ENCODE measurements around the gene PID1.

DNA sequence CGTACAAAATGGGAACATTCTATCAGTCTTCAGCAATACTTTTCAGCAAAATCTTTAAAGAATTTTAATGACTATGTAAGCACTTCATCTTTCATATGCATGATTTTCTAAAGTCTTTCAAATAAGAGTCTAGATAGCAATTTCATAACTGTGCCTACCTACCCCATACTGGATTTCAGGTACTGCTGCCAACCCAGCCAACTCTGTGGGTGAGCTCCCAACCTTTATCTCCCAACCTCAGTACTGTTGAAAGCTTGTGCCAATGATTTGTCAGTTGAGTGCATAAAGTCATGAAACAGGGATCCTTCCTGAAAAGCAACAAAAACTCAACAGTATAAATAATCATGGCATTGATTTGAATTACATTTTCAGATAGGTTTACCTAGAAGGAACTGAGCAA, 296.9 kb downstream of the PID1 start:
- TF ChIP-seq, protein P1, sequence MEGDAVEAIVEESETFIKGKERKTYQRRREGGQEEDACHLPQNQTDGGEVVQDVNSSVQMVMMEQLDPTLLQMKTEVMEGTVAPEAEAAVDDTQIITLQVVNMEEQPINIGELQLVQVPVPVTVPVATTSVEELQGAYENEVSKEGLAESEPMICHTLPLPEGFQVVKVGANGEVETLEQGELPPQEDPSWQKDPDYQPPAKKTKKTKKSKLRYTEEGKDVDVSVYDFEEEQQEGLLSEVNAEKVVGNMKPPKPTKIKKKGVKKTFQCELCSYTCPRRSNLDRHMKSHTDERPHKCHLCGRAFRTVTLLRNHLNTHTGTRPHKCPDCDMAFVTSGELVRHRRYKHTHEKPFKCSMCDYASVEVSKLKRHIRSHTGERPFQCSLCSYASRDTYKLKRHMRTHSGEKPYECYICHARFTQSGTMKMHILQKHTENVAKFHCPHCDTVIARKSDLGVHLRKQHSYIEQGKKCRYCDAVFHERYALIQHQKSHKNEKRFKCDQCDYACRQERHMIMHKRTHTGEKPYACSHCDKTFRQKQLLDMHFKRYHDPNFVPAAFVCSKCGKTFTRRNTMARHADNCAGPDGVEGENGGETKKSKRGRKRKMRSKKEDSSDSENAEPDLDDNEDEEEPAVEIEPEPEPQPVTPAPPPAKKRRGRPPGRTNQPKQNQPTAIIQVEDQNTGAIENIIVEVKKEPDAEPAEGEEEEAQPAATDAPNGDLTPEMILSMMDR (IDR thresholded peaks at IDR 0.05; ENCODE audit: low read depth, low read length), result no peak
- TF ChIP-seq POLR2A (IDR thresholded peaks at IDR 0.05; ENCODE audit: extremely low read depth, insufficient read length), result no peak
- TF ChIP-seq, protein P2, sequence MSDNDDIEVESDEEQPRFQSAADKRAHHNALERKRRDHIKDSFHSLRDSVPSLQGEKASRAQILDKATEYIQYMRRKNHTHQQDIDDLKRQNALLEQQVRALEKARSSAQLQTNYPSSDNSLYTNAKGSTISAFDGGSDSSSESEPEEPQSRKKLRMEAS (IDR thresholded peaks at IDR 0.05; ENCODE audit: low read depth, low read length), result no peak

All from NB4 (cell line).